RWPE1 (cell line): ENCODE results near the gene KLHL26.
A peak's percentile ranks its signal among the peaks of the same experiment; 100 is the strongest.

ENCODE experiments used
- CTCF ChIA-PET: fragments of 350-600 bp; sonication (Branson Sonifier 250); formaldehyde crosslinking; extraction: SDS; loops from one replicate; lab custom pipeline; 2021; lab: Yijun Ruan, JAX
- POLR2A ChIA-PET: fragments of 400-600 bp; formaldehyde crosslinking; extraction: SDS; loops from one replicate; lab custom pipeline; 2020; ENCODE audit warnings: antibody characterized with exemption; ENCODE audit not compliant: low non-redundant PET; lab: Yijun Ruan, JAX
- DNase-seq: peaks from one replicate; pipeline ENCODE4 v3.0.0; 2012; ENCODE audit warnings: low spot score
- H3K27ac ChIP-seq: fragments of 450-650 bp; 2 replicates; pipeline ENCODE4 v1.5.1; 2017
- TF ChIP-seq, protein P1 (sequence below): fragments of 450-650 bp; conservative IDR thresholded peaks from 2 replicates; pipeline ENCODE4 v1.5.1; 2017; ENCODE audit warnings: low read depth, mild to moderate bottlenecking

Gene KLHL26

DNA sequence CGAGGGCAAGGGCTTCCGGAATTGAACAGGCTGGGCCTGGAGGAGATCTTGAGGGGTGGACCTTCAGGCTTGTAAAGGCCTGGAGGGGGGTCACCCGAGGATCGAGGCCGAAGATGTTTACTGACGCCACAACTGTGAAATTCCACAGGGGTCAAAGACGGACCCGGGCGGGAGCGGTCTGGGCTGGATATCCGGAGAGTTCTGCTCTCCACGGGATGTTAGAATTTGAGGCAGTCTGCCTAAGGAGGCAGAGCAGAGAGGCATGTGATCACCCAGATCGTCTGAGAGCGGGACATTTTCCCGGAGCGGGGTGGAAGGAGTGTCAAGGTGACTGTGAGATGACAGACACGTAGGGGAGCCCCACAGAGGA lies 13.2 kb downstream of the KLHL26 start:
- H3K27ac ChIP-seq, result peak overlapping the region; percentile 66
- ChIA-PET CTCF (no interaction called here), POLR2A (no interaction called here)
- TF ChIP-seq, protein P1, sequence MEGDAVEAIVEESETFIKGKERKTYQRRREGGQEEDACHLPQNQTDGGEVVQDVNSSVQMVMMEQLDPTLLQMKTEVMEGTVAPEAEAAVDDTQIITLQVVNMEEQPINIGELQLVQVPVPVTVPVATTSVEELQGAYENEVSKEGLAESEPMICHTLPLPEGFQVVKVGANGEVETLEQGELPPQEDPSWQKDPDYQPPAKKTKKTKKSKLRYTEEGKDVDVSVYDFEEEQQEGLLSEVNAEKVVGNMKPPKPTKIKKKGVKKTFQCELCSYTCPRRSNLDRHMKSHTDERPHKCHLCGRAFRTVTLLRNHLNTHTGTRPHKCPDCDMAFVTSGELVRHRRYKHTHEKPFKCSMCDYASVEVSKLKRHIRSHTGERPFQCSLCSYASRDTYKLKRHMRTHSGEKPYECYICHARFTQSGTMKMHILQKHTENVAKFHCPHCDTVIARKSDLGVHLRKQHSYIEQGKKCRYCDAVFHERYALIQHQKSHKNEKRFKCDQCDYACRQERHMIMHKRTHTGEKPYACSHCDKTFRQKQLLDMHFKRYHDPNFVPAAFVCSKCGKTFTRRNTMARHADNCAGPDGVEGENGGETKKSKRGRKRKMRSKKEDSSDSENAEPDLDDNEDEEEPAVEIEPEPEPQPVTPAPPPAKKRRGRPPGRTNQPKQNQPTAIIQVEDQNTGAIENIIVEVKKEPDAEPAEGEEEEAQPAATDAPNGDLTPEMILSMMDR, result no peak
- no peak for DNase-seq

DNA sequence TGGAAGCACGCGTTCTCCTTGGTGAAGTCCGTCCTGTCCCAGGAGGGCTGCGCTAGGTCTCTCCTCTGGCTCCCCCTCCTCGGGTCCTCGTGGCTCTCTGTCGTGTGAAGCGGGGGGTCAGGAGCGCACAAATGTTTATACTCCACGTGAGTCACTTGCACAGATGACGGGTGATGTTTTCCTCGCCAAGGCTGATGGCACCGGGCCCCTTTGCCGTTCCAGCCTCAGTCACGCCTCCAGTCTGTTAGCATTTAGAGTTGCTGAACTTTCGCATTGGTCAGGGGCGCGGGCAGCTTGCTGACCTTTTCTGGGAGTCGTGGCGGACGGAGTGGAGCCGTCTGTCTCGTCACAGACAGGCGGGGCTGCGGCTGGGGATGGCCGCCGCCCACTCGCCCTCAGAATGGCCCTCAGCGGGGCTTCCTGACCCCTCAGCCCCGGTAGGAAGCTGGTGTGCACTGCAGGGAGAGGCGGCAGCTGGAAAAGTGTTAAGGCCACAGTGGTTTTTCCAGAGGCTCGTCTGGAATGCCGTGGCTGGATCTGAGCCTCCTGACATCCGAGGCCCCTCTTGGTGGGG lies 13.7 kb downstream of the KLHL26 start:
- peak overlapping the region; percentile 66 for H3K27ac ChIP-seq
- ChIA-PET POLR2A (no interaction called here), CTCF (no interaction called here)
- TF ChIP-seq, protein P1, result no peak
- DNase-seq, result no peak

DNA sequence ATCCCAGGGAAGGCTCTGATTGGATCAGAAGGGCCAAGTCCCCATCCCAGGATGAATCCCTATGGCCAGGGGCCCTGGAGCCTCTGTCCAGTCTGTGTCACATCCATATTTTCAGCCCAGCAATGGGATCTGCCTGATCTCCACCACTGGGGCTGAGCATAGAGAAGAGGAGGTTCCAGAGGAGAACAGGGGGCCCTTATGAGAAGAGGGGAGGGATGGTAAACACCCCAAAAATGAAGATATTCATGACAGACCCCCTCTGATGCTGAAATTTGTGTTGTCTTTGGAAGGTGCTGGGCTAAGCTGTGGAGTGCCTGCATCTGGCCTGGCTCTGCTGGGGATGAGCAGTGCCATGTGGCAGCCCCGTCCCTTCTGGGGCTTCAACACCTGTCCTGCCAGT lies 14.5 kb downstream of the KLHL26 start:
- TF ChIP-seq, protein P1, result no peak
- no peak for DNase-seq
- peak overlapping the region; percentile 66 for H3K27ac ChIP-seq
- ChIA-PET CTCF (interaction anchor here (0.5 kb wide), 1 partner anchor 125 kb away, joined by 5 read pairs; no protein-coding TSS in a partner anchor), POLR2A (no interaction called here)

DNA sequence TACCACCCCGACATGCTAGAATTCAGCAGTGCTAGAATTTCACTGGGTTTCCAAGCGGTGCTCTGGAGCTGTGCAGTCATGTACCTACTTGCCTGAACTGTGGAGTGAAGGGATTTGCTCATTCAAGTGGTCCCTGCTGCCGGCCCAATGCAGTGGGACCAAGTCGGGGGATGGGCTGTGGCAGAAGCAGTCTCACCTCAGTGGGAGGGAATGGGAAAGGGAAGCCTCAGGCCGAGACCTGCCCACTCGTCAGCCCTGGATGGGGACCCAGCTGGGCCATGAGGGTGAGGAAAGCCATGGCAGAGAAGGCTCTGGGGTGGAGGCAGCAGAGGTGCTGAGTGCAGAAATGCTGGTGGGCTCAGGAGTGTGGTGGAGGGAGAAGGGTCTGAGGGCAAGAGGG lies 14.9 kb downstream of the KLHL26 start:
- ChIA-PET POLR2A (no interaction called here), CTCF (interaction anchor here (0.5 to 0.7 kb wide), 2 partner anchors 64 to 125 kb away, joined by 4 to 5 read pairs; no protein-coding TSS in a partner anchor)
- peak overlapping the region; percentile 66 for H3K27ac ChIP-seq
- TF ChIP-seq, protein P1, result no peak
- no peak for DNase-seq

DNA sequence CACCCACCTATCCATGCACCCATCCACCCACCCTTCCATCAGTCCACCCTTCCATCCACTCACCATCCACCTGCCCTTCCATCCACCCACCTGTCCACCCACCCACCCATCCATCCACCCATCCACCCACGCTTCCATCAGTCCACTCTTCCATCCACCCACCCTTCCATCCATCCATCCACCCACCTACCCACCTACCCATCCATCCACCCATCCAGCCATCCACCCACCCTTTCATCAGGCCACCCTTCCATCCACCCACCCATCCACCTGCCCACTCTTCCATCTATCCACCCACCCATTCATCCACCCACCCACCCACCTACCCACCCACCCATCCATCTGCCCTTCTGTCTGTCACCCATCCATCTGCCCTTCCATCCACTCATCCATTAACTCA lies 17.0 kb downstream of the KLHL26 start:
- TF ChIP-seq, protein P1, result no peak
- ChIA-PET CTCF (no interaction called here), POLR2A (no interaction called here)
- H3K27ac ChIP-seq, result no peak overlapping the region
- no peak for DNase-seq

DNA sequence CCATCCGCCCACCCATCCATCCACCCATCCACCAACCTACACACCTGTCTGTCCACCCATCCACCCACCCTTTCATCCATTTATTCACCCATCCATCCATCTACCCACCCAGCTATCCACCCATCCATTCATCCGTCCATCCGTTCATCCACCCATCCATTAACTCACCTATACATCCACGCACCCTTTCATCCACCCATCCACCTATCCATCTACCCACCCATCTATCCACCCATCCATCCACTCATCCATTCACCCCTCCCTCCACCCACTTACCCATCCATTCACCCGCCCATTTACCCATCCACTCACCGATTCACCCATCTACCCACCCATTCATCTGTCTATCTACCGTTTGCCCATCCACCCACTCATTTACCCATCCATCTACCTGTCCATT lies 17.6 kb downstream of the KLHL26 start:
- CTCF ChIA-PET, result interaction anchor here (0.6 kb wide), 1 partner anchor 138 kb away, joined by 3 read pairs; no protein-coding TSS in a partner anchor

More for the DNA sequence above, 17.6 kb downstream of the KLHL26 start:
- DNase-seq, result no peak
- TF ChIP-seq, protein P1, result no peak
- no peak overlapping the region for H3K27ac ChIP-seq
- POLR2A ChIA-PET, result no interaction called here
